Panc1 (cell line): Measurements from ENCODE around the gene IFNB1.

Source experiments
- CTCF ChIP-seq: fragments of 450-650 bp; IDR thresholded peaks from 2 replicates; pipeline ENCODE4 v1.5.1; 2017; ENCODE audit warnings: mild to moderate bottlenecking
- POLR2AphosphoS5 ChIP-seq: IDR thresholded peaks from 2 replicates; pipeline ENCODE4 v1.6.1; 2012; ENCODE audit warnings: mild to moderate bottlenecking, low read depth, low read length, moderate library complexity
- REST ChIP-seq, 2 experiments: IDR thresholded peaks; 2 replicates each; pipeline ENCODE4 v1.6.1; 2011 to 2012; ENCODE audit warnings: low read depth in 2 of 2, control low read depth in 1 of 2, low read length in 1 of 2, mild to moderate bottlenecking in 1 of 2, moderate library complexity in 1 of 2; ENCODE audit not compliant: insufficient read depth in 1 of 2
- SIN3A ChIP-seq: IDR thresholded peaks from 2 replicates; pipeline ENCODE4 v1.6.1; 2012; ENCODE audit warnings: low read depth, mild to moderate bottlenecking, low read length, moderate library complexity, borderline replicate concordance; ENCODE audit not compliant: insufficient read depth
- TCF7L2 ChIP-seq: IDR thresholded peaks from 2 replicates; pipeline ENCODE4 v1.6.1; 2011; ENCODE audit warnings: mild to moderate bottlenecking, low read depth, low read length, inconsistent platforms

- TF ChIP-seq REST (IDR thresholded peaks at IDR 0.05; ENCODE audit: insufficient read depth in 1 of 2, low read depth in 2 of 2, low read length in 1 of 2) (no peak), CTCF (no peak), POLR2AphosphoS5 (no peak), SIN3A (no peak), TCF7L2 (no peak)
Observed at GRCh38 chr9:21030389-21031035, 47.2 kb downstream of the IFNB1 start.
